H9 (cell line): ENCODE data around the gene RYR3. TPM values are rescaled to one million over a fixed set of nuclear protein-coding genes. Genes with fewer than 3 reads are reported as not detected.

ENCODE experiments used
- DNase-seq: peaks from one replicate; pipeline ENCODE4 v3.0.0-alpha.2; 2017
- H2AFZ ChIP-seq: one replicate; pipeline ENCODE4 v1.6.1; 2013; ENCODE audit warnings: mild to moderate bottlenecking, low read length, control low read depth, moderate library complexity
- H2AK5ac ChIP-seq: 2 replicates; pipeline ENCODE4 v1.6.1; 2013; ENCODE audit warnings: low read length, control low read depth, mixed read lengths; ENCODE audit not compliant: insufficient read length
- H2BK120ac ChIP-seq: one replicate; pipeline ENCODE4 v1.6.1; 2013; ENCODE audit warnings: low read depth, mild to moderate bottlenecking, low read length, control low read depth, inconsistent platforms; ENCODE audit not compliant: poor library complexity, severe bottlenecking
- H2BK12ac ChIP-seq: 2 replicates; pipeline ENCODE4 v1.6.1; 2013; ENCODE audit warnings: low read length, control low read depth, mixed read lengths, low read depth; ENCODE audit not compliant: insufficient read length
- H2BK15ac ChIP-seq: 2 replicates; pipeline ENCODE4 v1.6.1; 2013; ENCODE audit warnings: low read depth, low read length, control low read depth
- H2BK20ac ChIP-seq: one replicate; pipeline ENCODE4 v1.6.1; 2013; ENCODE audit warnings: low read depth, mild to moderate bottlenecking, low read length, control low read depth, inconsistent platforms; ENCODE audit not compliant: poor library complexity, severe bottlenecking
- H2BK5ac ChIP-seq: 2 replicates; pipeline ENCODE4 v1.6.1; 2013; ENCODE audit warnings: low read length, control low read depth, mixed read lengths; ENCODE audit not compliant: insufficient read length
- H3K14ac ChIP-seq: 2 replicates; pipeline ENCODE4 v1.6.1; 2013; ENCODE audit warnings: low read length, control low read depth; ENCODE audit not compliant: insufficient read depth
- H3K18ac ChIP-seq: 2 replicates; pipeline ENCODE4 v1.6.1; 2013; ENCODE audit warnings: low read depth, mild to moderate bottlenecking, mixed read lengths, low read length, control low read depth; ENCODE audit not compliant: insufficient read length
- H3K23ac ChIP-seq: 2 replicates; pipeline ENCODE4 v1.6.1; 2013; ENCODE audit warnings: low read length, control low read depth, mixed read lengths, low read depth; ENCODE audit not compliant: insufficient read length
- H3K23me2 ChIP-seq: 2 replicates; pipeline ENCODE4 v1.6.1; 2013; ENCODE audit warnings: low read depth, mild to moderate bottlenecking, mixed read lengths, low read length, control low read depth; ENCODE audit not compliant: insufficient read length, poor library complexity, severe bottlenecking
- H3K27ac ChIP-seq: 2 replicates; pipeline ENCODE4 v1.5.1; 2013; ENCODE audit warnings: low read length, control low read depth, mixed read lengths, low read depth; ENCODE audit not compliant: insufficient read length
- H3K27me3 ChIP-seq: 2 replicates; pipeline ENCODE4 v1.6.1; 2013; ENCODE audit warnings: low read length, control low read depth, inconsistent platforms; ENCODE audit not compliant: insufficient read depth
- H3K4ac ChIP-seq: 2 replicates; pipeline ENCODE4 v1.6.1; 2013; ENCODE audit warnings: low read depth, mild to moderate bottlenecking, control low read depth, inconsistent platforms, low read length, moderate library complexity
- H3K4me1 ChIP-seq: 2 replicates; pipeline ENCODE4 v1.6.1; 2013; ENCODE audit warnings: low read length, control low read depth, inconsistent platforms; ENCODE audit not compliant: insufficient read depth
- H3K4me2 ChIP-seq: 2 replicates; pipeline ENCODE4 v1.6.1; 2013; ENCODE audit warnings: low read length, control low read depth, mixed read lengths; ENCODE audit not compliant: insufficient read length, insufficient read depth
- H3K56ac ChIP-seq: 2 replicates; pipeline ENCODE4 v1.6.1; 2013; ENCODE audit warnings: low read depth, mild to moderate bottlenecking, mixed read lengths, low read length, control low read depth; ENCODE audit not compliant: insufficient read length
- H3K79me1 ChIP-seq: 2 replicates; pipeline ENCODE4 v1.6.1; 2013; ENCODE audit warnings: low read depth, mild to moderate bottlenecking, moderate library complexity, low read length, control low read depth, inconsistent platforms; ENCODE audit not compliant: insufficient read depth, poor library complexity, severe bottlenecking
- H3K79me2 ChIP-seq: 2 replicates; pipeline ENCODE4 v1.6.1; 2013; ENCODE audit warnings: low read length, control low read depth, inconsistent platforms; ENCODE audit not compliant: insufficient read depth
- H3K9ac ChIP-seq: 2 replicates; pipeline ENCODE4 v1.6.1; 2013; ENCODE audit warnings: low read length, control low read depth, mixed read lengths; ENCODE audit not compliant: insufficient read length; ENCODE audit errors: extremely low read depth
- H3K9me3 ChIP-seq: one replicate; pipeline ENCODE4 v1.6.1; 2013; ENCODE audit warnings: low read depth, low read length, inconsistent platforms; ENCODE audit not compliant: control insufficient read depth
- H3T11ph ChIP-seq: one replicate; pipeline ENCODE4 v1.6.1; 2013; ENCODE audit warnings: mild to moderate bottlenecking, low read length, control low read depth, inconsistent platforms
- H4K20me1 ChIP-seq: one replicate; pipeline ENCODE4 v1.6.1; 2013; ENCODE audit not compliant: control insufficient read depth, insufficient read length, insufficient read depth
- H4K5ac ChIP-seq: 2 replicates; pipeline ENCODE4 v1.6.1; 2013; ENCODE audit warnings: low read depth, mild to moderate bottlenecking, mixed read lengths, low read length, control low read depth; ENCODE audit not compliant: insufficient read length
- H4K8ac ChIP-seq: replicated peaks from 2 replicates; pipeline ENCODE4 v1.6.1; 2013; ENCODE audit warnings: low read length, control low read depth, mixed read lengths, low read depth; ENCODE audit not compliant: insufficient read length
- H4K91ac ChIP-seq: 2 replicates; pipeline ENCODE4 v1.6.1; 2013; ENCODE audit warnings: low read depth, mild to moderate bottlenecking, moderate library complexity, mixed read lengths, low read length, control low read depth; ENCODE audit not compliant: insufficient read length
- H3K27ac Mint-ChIP-seq, 3 experiments: 2 replicates in 2 of 3; 3 replicates in 1 of 3; pipeline ENCODE4 v1.8.0; 2020 to 2021; ENCODE audit warnings: mixed read lengths in 3 of 3, mild to moderate bottlenecking in 1 of 3, moderate library complexity in 1 of 3
- H3K27me3 Mint-ChIP-seq: 2 replicates; pipeline ENCODE4 v1.8.0; 2021; ENCODE audit warnings: low read depth, mild to moderate bottlenecking, moderate library complexity, mixed read lengths
- H3K36me3 Mint-ChIP-seq, 3 experiments: 2 replicates in 2 of 3; 3 replicates in 1 of 3; pipeline ENCODE4 v1.8.0; 2020 to 2021; ENCODE audit warnings: low read depth in 3 of 3, mixed read lengths in 3 of 3; ENCODE audit not compliant: insufficient read depth in 1 of 3
- H3K4me1 Mint-ChIP-seq, 2 experiments: 2 replicates each; pipeline ENCODE4 v1.8.0; 2020; ENCODE audit warnings: mixed read lengths in 2 of 2
- H3K4me3 Mint-ChIP-seq, 2 experiments: 2 replicates in 1 of 2; 3 replicates in 1 of 2; pipeline ENCODE4 v1.8.0; 2020 to 2021; ENCODE audit warnings: mild to moderate bottlenecking in 2 of 2, mixed read lengths in 2 of 2, moderate library complexity in 1 of 2
- H3K9me3 Mint-ChIP-seq, 2 experiments: 2 replicates in 1 of 2; 3 replicates in 1 of 2; pipeline ENCODE4 v1.8.0; 2020; ENCODE audit warnings: mild to moderate bottlenecking in 2 of 2, mixed read lengths in 2 of 2, moderate library complexity in 1 of 2
- WGBS: extraction: QIAGEN DNeasy Blood & Tissue Kit; methylation state at CpG from one replicate; pipeline ENCODE4 v1.1.7; 2013; ENCODE audit warnings: missing lambda C conversion rate, low lambda C conversion rate, mixed read lengths; ENCODE audit not compliant: insufficient read length; ENCODE audit errors: extremely low coverage; 5-methylcytosine and 5-hydroxymethylcytosine counted together
- total RNA-seq: library from RNA; stranded (reverse); gene quantifications from 2 replicates; pipeline ENCODE4 v1.2.1, GENCODE V29; 2021
- TF ChIP-seq, protein P1 (sequence below): fragments of 200-600 bp; sonication (generic); conservative IDR thresholded peaks from 3 replicates; pipeline ENCODE4 v1.8.0; 2021; ENCODE audit warnings: antibody characterized with exemption, mild to moderate bottlenecking

The RYR3 gene
- total RNA-seq, 1 experiment from 2014 or later, result 0.85 TPM

DNA sequence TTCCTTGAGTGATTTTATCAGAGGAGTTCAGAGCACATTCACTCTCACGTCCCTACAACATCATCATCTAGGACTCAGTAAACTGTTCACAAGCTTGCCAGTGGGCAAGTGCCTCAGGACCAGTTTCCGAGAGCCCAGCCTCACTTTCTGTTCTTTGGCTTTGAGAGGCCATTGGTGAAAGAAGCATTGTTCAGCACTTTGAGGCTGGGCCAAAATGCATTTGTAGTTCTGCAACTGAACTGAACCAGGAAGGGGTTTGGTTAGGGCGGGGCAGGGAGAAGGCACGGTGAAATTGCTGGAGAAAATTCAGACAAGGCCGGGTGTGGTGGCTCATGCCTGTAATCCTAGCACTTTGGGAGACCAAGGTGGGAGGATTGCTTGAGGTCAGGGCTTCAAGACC, 435.4 kb downstream of the RYR3 start:
- Mint-ChIP-seq H3K9me3 (no peaks in the 10 kb centered on the region), H3K4me1 (0 out of 4 replicates have a peak, but pooled peaks cover 0 to 5% of the 10 kb centered on the region in 2 experiments), H3K36me3 (no peaks in the 10 kb centered on the region), H3K4me3 (no peak overlapping the region), H3K27me3 (no peaks in the 10 kb centered on the region), H3K27ac (peak overlapping the region in 1 of 3 experiments; percentile 25; a peak in 1 of 7 replicates)
- no peaks in the 10 kb centered on the region for H4K20me1 ChIP-seq
- H3K27ac ChIP-seq, result no peak overlapping the region
- H3K23me2 ChIP-seq, result no peaks in the 10 kb centered on the region
- no peak overlapping the region for H2BK20ac ChIP-seq
- no peak overlapping the region for H3K23ac ChIP-seq
- H2BK15ac ChIP-seq, result no peak overlapping the region
- no peak overlapping the region for H2AK5ac ChIP-seq
- DNase-seq, result no peak
- no peaks in the 10 kb centered on the region for H3K4me1 ChIP-seq
- no peak overlapping the region for H2BK5ac ChIP-seq
- no CpG with 5 or more reads among the region's 5 CpGs for WGBS
- H2BK120ac ChIP-seq, result no peak overlapping the region
- H3K56ac ChIP-seq, result no peak overlapping the region
- no peaks in the 10 kb centered on the region for H3K79me2 ChIP-seq
- no peaks in the 10 kb centered on the region for H3K9me3 ChIP-seq
- H4K8ac ChIP-seq, result no peak overlapping the region
- no peak overlapping the region for H2BK12ac ChIP-seq
- no peak overlapping the region for H4K5ac ChIP-seq
- H3K4ac ChIP-seq, result no peak overlapping the region
- H3T11ph ChIP-seq, result no peak overlapping the region
- no peak overlapping the region for H3K9ac ChIP-seq
- no peak overlapping the region for H3K4me2 ChIP-seq
- no peak overlapping the region for H3K14ac ChIP-seq
- H3K18ac ChIP-seq, result no peak overlapping the region
- TF ChIP-seq, protein P1, sequence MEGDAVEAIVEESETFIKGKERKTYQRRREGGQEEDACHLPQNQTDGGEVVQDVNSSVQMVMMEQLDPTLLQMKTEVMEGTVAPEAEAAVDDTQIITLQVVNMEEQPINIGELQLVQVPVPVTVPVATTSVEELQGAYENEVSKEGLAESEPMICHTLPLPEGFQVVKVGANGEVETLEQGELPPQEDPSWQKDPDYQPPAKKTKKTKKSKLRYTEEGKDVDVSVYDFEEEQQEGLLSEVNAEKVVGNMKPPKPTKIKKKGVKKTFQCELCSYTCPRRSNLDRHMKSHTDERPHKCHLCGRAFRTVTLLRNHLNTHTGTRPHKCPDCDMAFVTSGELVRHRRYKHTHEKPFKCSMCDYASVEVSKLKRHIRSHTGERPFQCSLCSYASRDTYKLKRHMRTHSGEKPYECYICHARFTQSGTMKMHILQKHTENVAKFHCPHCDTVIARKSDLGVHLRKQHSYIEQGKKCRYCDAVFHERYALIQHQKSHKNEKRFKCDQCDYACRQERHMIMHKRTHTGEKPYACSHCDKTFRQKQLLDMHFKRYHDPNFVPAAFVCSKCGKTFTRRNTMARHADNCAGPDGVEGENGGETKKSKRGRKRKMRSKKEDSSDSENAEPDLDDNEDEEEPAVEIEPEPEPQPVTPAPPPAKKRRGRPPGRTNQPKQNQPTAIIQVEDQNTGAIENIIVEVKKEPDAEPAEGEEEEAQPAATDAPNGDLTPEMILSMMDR, result no peak
- no peak overlapping the region for H2AFZ ChIP-seq
- H3K79me1 ChIP-seq, result no peaks in the 10 kb centered on the region
- no peaks in the 10 kb centered on the region for H3K27me3 ChIP-seq
- H4K91ac ChIP-seq, result no peak overlapping the region
